K562 (cell line): Measurements from ENCODE around the gene FAF2. TPM values are rescaled to one million over a fixed set of nuclear protein-coding genes. Genes with fewer than 3 reads are reported as not detected.

Experiments used
- ATAC-seq: fragments of 200-7000 bp; cut with Tn5 transposase; 3 replicates; pipeline ENCODE4 v1.9.1; 2020; ENCODE audit warnings: moderate library complexity
- BruUV-seq: library from RNA; stranded (reverse); fragments of 400-500 nt; replicated peaks from 2 replicates; lab custom pipeline; 2021; lab: Mats Ljungman, UMichigan
- CTCF ChIA-PET: fragments of 300-600 bp; formaldehyde crosslinking; extraction: SDS; loops from one replicate; lab custom pipeline; 2021; ENCODE audit warnings: low intra/inter-chr PET ratio; lab: Yijun Ruan, JAX
- POLR2A ChIA-PET: fragments of 300-600, 350-650 bp; sonication (Branson Sonifier 250); formaldehyde crosslinking; extraction: SDS; loops from one replicate; lab custom pipeline; 2021; ENCODE audit warnings: antibody characterized with exemption, inconsistent platforms; lab: Yijun Ruan, JAX
- DNase-seq, 4 experiments: peaks; one replicate each; pipeline versions ENCODE4 v3.0.0 to v3.0.0-alpha.2; 2011 to 2018; ENCODE audit warnings: low spot score in 3 of 4, mixed read lengths in 3 of 4; ENCODE audit errors: extremely low read depth in 1 of 4
- FAIRE-seq: peaks from 2 replicates; lab custom pipeline; 2011; peaks lifted over from hg19 to GRCh38; lab: Jason Lieb, UNC
- H2AFZ ChIP-seq: 2 replicates; pipeline ENCODE4 v1.6.0; 2011; ENCODE audit warnings: low read depth, low read length, control low read depth, inconsistent platforms
- H3K27ac ChIP-seq: fragments of 200-600 bp; 3 replicates; pipeline ENCODE4 v1.8.0; 2011; ENCODE audit warnings: low read depth, mild to moderate bottlenecking, control low read depth, inconsistent platforms, low read length, moderate library complexity, mixed read lengths; ENCODE audit errors: extremely low read depth
- H3K27me3 ChIP-seq, 2 experiments: fragments of 300-600 bp in 1 of 2; 2 replicates in 1 of 2; 3 replicates in 1 of 2; pipeline versions ENCODE4 v1.6.0 to v1.8.0; 2011; ENCODE audit warnings: inconsistent platforms in 2 of 2, low read length in 2 of 2, mild to moderate bottlenecking in 1 of 2, mixed read lengths in 1 of 2, moderate library complexity in 1 of 2; ENCODE audit not compliant: control insufficient read depth in 2 of 2, insufficient read depth in 2 of 2
- H3K36me3 ChIP-seq: fragments of 300-600 bp; 3 replicates; pipeline ENCODE4 v1.8.0; 2011; ENCODE audit warnings: mild to moderate bottlenecking, low read length, inconsistent platforms; ENCODE audit not compliant: control insufficient read depth, insufficient read depth
- H3K4me1 ChIP-seq, 2 experiments: fragments of 200-600 bp in 1 of 2; replicated peaks in 1 of 2; 2 replicates in 1 of 2; 3 replicates in 1 of 2; pipeline versions ENCODE4 v1.5.1 to v1.8.0; 2011; ENCODE audit warnings: inconsistent platforms in 2 of 2, low read length in 2 of 2, mild to moderate bottlenecking in 1 of 2, mixed read lengths in 1 of 2, moderate library complexity in 1 of 2; ENCODE audit not compliant: control insufficient read depth in 2 of 2, insufficient read depth in 2 of 2
- H3K4me2 ChIP-seq: 2 replicates; pipeline ENCODE4 v1.6.1; 2011; ENCODE audit warnings: low read length, control low read depth, inconsistent platforms, mixed read lengths; ENCODE audit not compliant: insufficient read depth
- H3K4me3 ChIP-seq: fragments of 200-600 bp; sonication (generic), shearing (Covaris generic); 2 replicates; pipeline ENCODE4 v1.5.1; 2016; ENCODE audit warnings: control low read depth, inconsistent platforms
- H3K79me2 ChIP-seq: fragments of 200-600 bp; 3 replicates; pipeline ENCODE4 v1.8.0; 2011; ENCODE audit warnings: low read length, inconsistent platforms; ENCODE audit not compliant: control insufficient read depth, insufficient read depth
- H3K9ac ChIP-seq, 2 experiments: 2 replicates each; pipeline versions ENCODE4 v1.6.0 to v1.6.1; 2011; ENCODE audit warnings: low read depth in 2 of 2, low read length in 2 of 2, control low read depth in 1 of 2, inconsistent platforms in 1 of 2, mild to moderate bottlenecking in 1 of 2, mixed read lengths in 1 of 2; ENCODE audit not compliant: insufficient read depth in 1 of 2
- H3K9me1 ChIP-seq: one replicate; pipeline ENCODE4 v1.6.0; 2011; ENCODE audit warnings: inconsistent platforms, mild to moderate bottlenecking, low read length, moderate library complexity; ENCODE audit not compliant: control insufficient read depth, insufficient read depth
- H3K9me3 ChIP-seq: replicated peaks from 2 replicates; pipeline ENCODE4 v1.5.1; 2011; ENCODE audit warnings: low read depth, low read length, inconsistent platforms; ENCODE audit not compliant: control insufficient read depth, insufficient read depth
- H4K20me1 ChIP-seq: replicated peaks from 2 replicates; pipeline ENCODE4 v1.6.1; 2011; ENCODE audit warnings: low read length, inconsistent platforms, mixed read lengths; ENCODE audit not compliant: control insufficient read depth, insufficient read depth
- ARID1B ChIP-seq: fragments of 450-650 bp; IDR thresholded peaks from 2 replicates; pipeline ENCODE4 v1.6.1; 2016; ENCODE audit warnings: antibody characterized with exemption, mild to moderate bottlenecking, inconsistent platforms
- CBX3 ChIP-seq, 2 experiments: IDR thresholded peaks; 1 replicate in 1 of 2; 2 replicates in 1 of 2; pipeline ENCODE4 v1.6.1; 2012; ENCODE audit warnings: inconsistent platforms in 2 of 2, low read length in 2 of 2, borderline replicate concordance in 1 of 2, control low read depth in 1 of 2
- CHD4 ChIP-seq: fragments of 200-600 bp; sonication (generic); IDR thresholded peaks from 3 replicates; pipeline ENCODE4 v1.6.1; 2012; ENCODE audit warnings: low read depth, mild to moderate bottlenecking, mixed read lengths, low read length, inconsistent platforms; ENCODE audit not compliant: insufficient read depth, insufficient replicate concordance, poor library complexity, severe bottlenecking
- EP300 ChIP-seq: IDR thresholded peaks from 2 replicates; pipeline ENCODE4 v1.6.1; 2012; ENCODE audit warnings: low read length, improper control_type of control experiment
- FOSL1 ChIP-seq: fragments of 200-800 bp; sonication (Bioruptor generic); conservative IDR thresholded peaks from 2 replicates; pipeline ENCODE4 v1.6.1; 2016; ENCODE audit warnings: missing genetic modification characterization, missing compliant biosample characterization
- GABPB2 ChIP-seq: fragments of 250-450 bp; sonication (Bioruptor Pico); conservative IDR thresholded peaks from 2 replicates; pipeline ENCODE4 v1.5.1; 2021; ENCODE audit warnings: mild to moderate bottlenecking
- KDM1A ChIP-seq, 2 experiments: fragments of 450-650 bp; IDR thresholded peaks; 2 replicates each; pipeline ENCODE4 v1.6.1; 2016; ENCODE audit warnings: mild to moderate bottlenecking in 2 of 2
- KLF6 ChIP-seq: fragments of 250-450 bp; sonication (Bioruptor Pico); IDR thresholded peaks from 2 replicates; pipeline ENCODE4 v1.4.0; 2020; ENCODE audit warnings: mild to moderate bottlenecking, moderate library complexity, borderline replicate concordance
- MEIS2 ChIP-seq: fragments of 450-650 bp; IDR thresholded peaks from 2 replicates; pipeline ENCODE4 v1.6.1; 2014; ENCODE audit warnings: mild to moderate bottlenecking; ENCODE audit not compliant: partially characterized antibody
- PRMT5 ChIP-seq: sonication (generic); formaldehyde crosslinking; IDR thresholded peaks from 2 replicates; pipeline ENCODE4 v1.5.0; 2020; ENCODE audit warnings: missing genetic modification reagents
- RCOR1 ChIP-seq, 2 experiments: IDR thresholded peaks; 2 replicates each; pipeline ENCODE4 v1.6.1; 2012; ENCODE audit warnings: low read depth in 2 of 2, low read length in 2 of 2, borderline replicate concordance in 1 of 2, improper control_type of control experiment in 1 of 2
- SMAD3 ChIP-seq: fragments of 450-650 bp; formaldehyde crosslinking; conservative IDR thresholded peaks from 2 replicates; pipeline ENCODE4 v1.4.0; 2020; ENCODE audit warnings: mild to moderate bottlenecking
- SMAD4 ChIP-seq: fragments of 250-450 bp; sonication (Bioruptor Pico); conservative IDR thresholded peaks from 2 replicates; pipeline ENCODE4 v1.8.0; 2021; ENCODE audit warnings: inconsistent platforms, mild to moderate bottlenecking, moderate library complexity
- SMARCA4 ChIP-seq: fragments of 450-650 bp; IDR thresholded peaks from 2 replicates; pipeline ENCODE4 v1.6.1; 2016
- SMARCE1 ChIP-seq: fragments of 450-650 bp; IDR thresholded peaks from 2 replicates; pipeline ENCODE4 v1.7.1; 2016; ENCODE audit warnings: mild to moderate bottlenecking
- TAL1 ChIP-seq: fragments of 450-650 bp; IDR thresholded peaks from 2 replicates; pipeline ENCODE4 v1.6.1; 2016; ENCODE audit warnings: mild to moderate bottlenecking
- TCF3 ChIP-seq: sonication (generic); formaldehyde crosslinking; IDR thresholded peaks from 2 replicates; pipeline ENCODE4 v1.4.0; 2020; ENCODE audit warnings: mild to moderate bottlenecking, missing genetic modification reagents
- TEAD4 ChIP-seq, 2 experiments: sonication (generic) in 1 of 2; formaldehyde crosslinking in 1 of 2; IDR thresholded peaks; 2 replicates each; pipeline versions ENCODE4 v1.6.1 to v1.8.0; 2012 to 2022; ENCODE audit warnings: borderline replicate concordance in 1 of 2, inconsistent platforms in 1 of 2, low read length in 1 of 2, mild to moderate bottlenecking in 1 of 2, missing genetic modification reagents in 1 of 2
- TRIM24 ChIP-seq, 2 experiments: fragments of 450-650 bp; IDR thresholded peaks; 2 replicates each; pipeline ENCODE4 v1.6.1; 2016
- ZFP36 ChIP-seq: fragments of 150-350 bp; IDR thresholded peaks from 2 replicates; pipeline ENCODE4 v1.6.1; 2018; ENCODE audit warnings: low read length, low read depth; ENCODE audit not compliant: partially characterized antibody
- ZNF217 ChIP-seq: sonication (generic); formaldehyde crosslinking; IDR thresholded peaks from 2 replicates; pipeline ENCODE4 v1.8.0; 2022; ENCODE audit warnings: mild to moderate bottlenecking, missing genetic modification reagents
- ZNF431 ChIP-seq: sonication (generic); formaldehyde crosslinking; IDR thresholded peaks from 2 replicates; pipeline ENCODE4 v1.8.0; 2022; ENCODE audit warnings: mild to moderate bottlenecking, missing genetic modification reagents
- ZNF766 ChIP-seq: fragments of 200-800 bp; sonication (Bioruptor generic); conservative IDR thresholded peaks from 2 replicates; pipeline ENCODE4 v1.6.1; 2016; ENCODE audit warnings: missing genetic modification characterization, missing compliant biosample characterization
- WGBS: fragments of 100-300 bp; shearing (Covaris generic); methylation state at CpG from one replicate; pipeline ENCODE4 v1.1.6; 2016; ENCODE audit warnings: low coverage, mixed read lengths; ENCODE audit not compliant: insufficient coverage; ENCODE audit errors: missing lambda C conversion rate; 5-methylcytosine and 5-hydroxymethylcytosine counted together
- in situ Hi-C: fragments of 300-500 bp; cut with MboI; formaldehyde crosslinking; loops from 4 replicates; pipeline ENCODE4 v1.15.0; 2018; ENCODE audit warnings: inconsistent platforms, mixed read lengths
- intact Hi-C: fragments of 100-400 bp; cut with micrococcal nuclease; formaldehyde crosslinking; loops from 2 replicates; pipeline ENCODE4 v1.14.2; 2022
- polyA plus RNA-seq, 8 experiments: library from polyadenylated mRNA; depleted of rRNA in 4 of 8; stranded (reverse) in 5 of 8; unstranded in 3 of 8; fragments of >200 nt; fragmentation: Nextera tagmentation in 2 of 8; fragmentation: Illumina TruSeq in 1 of 8; extraction: Ambion mirVana in 2 of 8; extraction: Trizol in 1 of 8; gene quantifications; 2 replicates each; pipeline versions ENCODE4 v1.2.1 to v1.2.3, GENCODE V29; 2011 to 2014; ENCODE audit warnings: inconsistent platforms in 1 of 8, missing spikeins in 1 of 8
- total RNA-seq, 7 experiments: library from RNA; depleted of rRNA in 6 of 7; stranded (reverse); fragments of >200 nt in 6 of 7; fragmentation: Illumina TruSeq in 2 of 7; extraction: Trizol in 2 of 7; gene quantifications; 2 replicates each; pipeline versions ENCODE4 v1.2.1 to v1.2.3, GENCODE V29; 2011 to 2021; ENCODE audit warnings: low replicate concordance in 1 of 7
- TF ChIP-seq, protein P1 (sequence below): fragments of 450-650 bp; IDR thresholded peaks from 2 replicates; pipeline ENCODE4 v1.6.1; 2016

Gene FAF2
- total and polyA plus RNA-seq, 9 of the 15 experiments (the other 6 are each of a cell fraction or from before 2014, with no cell fraction given): 25.0 to 44.6 (median 36.1) TPM

DNA sequence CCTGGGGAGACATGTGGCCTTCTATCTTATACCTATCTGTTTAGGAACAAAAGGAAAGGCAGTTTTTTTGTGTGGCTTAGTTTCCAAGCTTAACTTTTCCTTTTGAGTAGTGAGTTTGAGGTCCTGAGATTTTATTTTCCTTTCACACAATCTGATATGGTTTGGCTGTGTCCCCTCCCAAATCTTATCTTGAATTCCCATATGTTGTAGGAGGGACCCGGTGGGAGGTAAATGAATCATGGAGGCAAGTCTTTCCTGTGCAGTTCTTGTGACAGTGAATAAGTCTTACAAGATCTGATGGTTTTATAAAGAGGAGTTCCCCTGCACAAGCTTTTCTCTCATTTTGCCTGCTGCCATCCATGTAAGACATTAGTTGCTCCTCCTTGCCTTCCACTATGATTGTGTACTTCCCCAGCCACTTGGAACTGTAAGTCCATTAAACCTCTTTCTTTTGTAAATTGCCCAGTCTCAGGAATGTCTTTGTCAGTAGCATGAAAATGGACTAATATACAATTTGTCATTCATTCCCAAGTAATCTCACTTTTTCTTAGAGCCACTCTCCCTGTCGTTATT is 27.1 kb upstream of the FAF2 start:
- FAIRE-seq (no peak), ATAC-seq (no peak), DNase-seq (peak in 1 of 4 experiments; percentile 56)
- H2AFZ ChIP-seq: no peak overlapping the region
- BruUV-seq: no TSS peak
- peaks cover 5 to 11% of the 10 kb centered on the region in 2 experiments; a peak in 4 of 5 replicates for H3K4me1 ChIP-seq
- no peaks in the 10 kb centered on the region for H3K9me1 ChIP-seq
- in situ Hi-C loops: no loop called here
- H3K27ac ChIP-seq: no peak overlapping the region
- no peak overlapping the region for H3K4me2 ChIP-seq
- H3K27me3 ChIP-seq: no peaks in the 10 kb centered on the region
- peaks cover 6% of the 10 kb centered on the region for H3K9me3 ChIP-seq
- CTCF ChIA-PET: no interaction called here
- POLR2A ChIA-PET: interaction anchor here (0.9 to 1.0 kb wide), 2 partner anchors 9 to 149 kb away, joined by 3 read pairs; no protein-coding TSS in a partner anchor
- intact Hi-C loops: no loop called here
- peaks cover 2% of the 10 kb centered on the region for H3K79me2 ChIP-seq
- no peaks in the 10 kb centered on the region for H3K36me3 ChIP-seq
- no peaks in the 10 kb centered on the region for H4K20me1 ChIP-seq
- no peak overlapping the region for H3K9ac ChIP-seq
- WGBS: 0% methylated on average over 2 of the region's 2 CpGs
- no peak overlapping the region for H3K4me3 ChIP-seq
- TF ChIP-seq MEIS2: peak; percentile 35
- TF ChIP-seq, protein P1, sequence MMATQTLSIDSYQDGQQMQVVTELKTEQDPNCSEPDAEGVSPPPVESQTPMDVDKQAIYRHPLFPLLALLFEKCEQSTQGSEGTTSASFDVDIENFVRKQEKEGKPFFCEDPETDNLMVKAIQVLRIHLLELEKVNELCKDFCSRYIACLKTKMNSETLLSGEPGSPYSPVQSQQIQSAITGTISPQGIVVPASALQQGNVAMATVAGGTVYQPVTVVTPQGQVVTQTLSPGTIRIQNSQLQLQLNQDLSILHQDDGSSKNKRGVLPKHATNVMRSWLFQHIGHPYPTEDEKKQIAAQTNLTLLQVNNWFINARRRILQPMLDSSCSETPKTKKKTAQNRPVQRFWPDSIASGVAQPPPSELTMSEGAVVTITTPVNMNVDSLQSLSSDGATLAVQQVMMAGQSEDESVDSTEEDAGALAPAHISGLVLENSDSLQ: peak; percentile 14; the same call in 1 of the 2 replicates
- peak; percentile 66 for TF ChIP-seq TEAD4 (IDR thresholded peaks at IDR 0.05; ENCODE audit: low read length)
- no peak for TF ChIP-seq TEAD4 (CRISPR knock-in tag; IDR thresholded peaks at IDR 0.05; ENCODE audit: borderline replicate concordance)
- TF ChIP-seq KDM1A (IDR thresholded peaks at IDR 0.05): peak; percentile 76 to 85
- peak; percentile 83 for TF ChIP-seq ARID1B
- peak; percentile 63; the same call in 1 of the 2 replicates for TF ChIP-seq SMARCA4
- no peak for TF ChIP-seq GABPB2
- TF ChIP-seq EP300: peak; percentile 62
- no peak for TF ChIP-seq PRMT5 (CRISPR knock-in tag)
- peak; percentile 66 for TF ChIP-seq ZFP36
- TF ChIP-seq SMAD4 (CRISPR knock-in tag): no peak
- peak; percentile 64; the same call in 1 of the 2 replicates for TF ChIP-seq SMARCE1
- peak in 1 of 2 experiments; percentile 72; a peak in 1 of 4 replicates for TF ChIP-seq TRIM24 (IDR thresholded peaks at IDR 0.05)
- TF ChIP-seq ZNF431 (CRISPR knock-in tag): peak; percentile 99
- no peak for TF ChIP-seq ZNF217 (CRISPR knock-in tag)
- TF ChIP-seq TAL1: peak; percentile 71
- peak in 1 of 2 experiments; percentile 88; a peak in 2 of 4 replicates for TF ChIP-seq RCOR1 (IDR thresholded peaks at IDR 0.05; ENCODE audit: borderline replicate concordance in 1 of 2, low read depth in 2 of 2, low read length in 2 of 2)
- no peak for TF ChIP-seq SMAD3 (CRISPR knock-in tag)
- no peak for TF ChIP-seq CHD4
- TF ChIP-seq KLF6 (CRISPR knock-in tag): no peak
- TF ChIP-seq FOSL1 (tag): peak; percentile 76
- TF ChIP-seq CBX3 (IDR thresholded peaks at IDR 0.05; ENCODE audit: borderline replicate concordance in 1 of 2, low read length in 2 of 2): peak in 1 of 2 experiments; percentile 68; a peak in 1 of 3 replicates
- peak; percentile 56 for TF ChIP-seq TCF3
- peak; percentile 66; the same call in 1 of the 2 replicates for TF ChIP-seq ZNF766
